Stimulated activated naive CD4-positive, alpha-beta T cell (primary cell): Measurements from ENCODE around the gene GPC1.

Experiments used
- DNase-seq, 6 experiments: peaks; one replicate each; lab custom pipeline; 2025; lab: John Stamatoyannopoulos, UW

The GPC1 gene

GRCh38 chr2:240412211-240412861, 23.1 kb upstream of the GPC1 start:
- no peak for DNase-seq

DNA sequence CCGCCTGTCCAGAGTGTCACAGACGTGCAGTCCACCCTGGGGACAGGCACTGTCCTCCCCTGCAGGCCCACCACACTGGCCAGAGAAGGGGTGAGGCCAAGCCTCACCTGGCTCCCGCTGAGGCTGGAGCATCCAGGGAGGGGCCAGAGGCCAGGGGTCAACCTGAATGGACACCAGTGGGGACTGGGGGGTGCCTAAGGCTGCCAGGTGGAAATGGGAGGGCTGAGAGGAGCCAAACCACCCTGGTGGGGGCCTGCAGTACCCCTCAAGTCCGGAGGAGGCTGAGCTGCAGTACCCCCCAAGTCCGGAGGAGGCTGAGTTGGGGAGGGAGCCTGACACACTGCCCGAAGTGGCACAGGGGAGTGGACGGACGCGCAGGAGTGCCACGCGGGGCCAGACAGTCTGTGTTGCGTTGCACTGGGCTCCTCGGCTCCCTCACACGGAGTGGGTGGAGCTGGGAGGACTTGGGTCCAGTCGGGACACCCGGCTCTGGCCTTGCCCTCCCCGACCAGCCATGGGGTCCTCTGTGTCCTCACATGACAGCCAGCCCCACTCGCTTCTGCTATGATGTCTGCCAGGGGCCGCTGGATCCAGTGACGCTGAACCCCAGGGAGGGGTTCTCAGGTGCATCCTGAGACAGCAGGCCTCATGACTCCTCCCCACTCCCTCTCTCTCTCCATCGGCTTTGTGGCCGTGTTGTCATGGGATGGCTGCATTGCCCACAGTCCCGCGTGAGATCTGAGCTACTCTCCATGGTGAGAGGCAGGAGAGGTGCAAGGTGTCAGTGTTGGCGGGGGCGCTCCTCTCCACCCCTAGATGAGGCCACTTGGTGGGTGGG, 22.3 kb upstream of the GPC1 start:
- no peak for DNase-seq

DNA sequence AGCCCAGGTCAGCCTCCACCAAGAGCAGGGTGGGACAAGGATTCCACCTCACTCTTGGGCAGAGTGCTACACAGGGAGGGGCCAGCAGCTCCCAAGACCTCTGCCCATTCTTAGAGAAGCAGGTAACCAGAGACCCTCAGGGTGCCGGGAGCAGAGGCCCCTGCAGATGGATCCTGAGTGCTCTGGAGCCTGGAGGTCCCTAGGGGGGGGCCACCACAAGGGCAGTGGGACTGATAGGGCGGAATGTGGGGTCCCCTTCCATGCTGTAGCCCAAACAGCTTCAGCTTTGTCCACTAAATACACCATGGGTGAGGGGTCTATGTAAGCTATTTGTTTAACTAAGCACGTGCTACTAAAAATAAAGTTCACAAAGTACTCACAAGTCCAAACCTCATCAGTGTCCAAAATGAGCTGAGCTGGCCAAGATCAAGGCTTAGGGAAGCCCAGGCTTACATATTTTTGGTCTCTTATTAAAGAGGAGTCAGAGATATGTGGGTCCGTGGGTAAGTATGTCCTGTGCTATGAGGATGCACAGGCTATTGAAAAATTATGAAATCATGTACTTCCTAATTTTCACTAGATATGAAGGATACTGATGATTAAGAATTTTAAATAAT, 21.5 kb upstream of the GPC1 start:
- no peak for DNase-seq

- DNase-seq: no peak
Observed at GRCh38 chr2:240416821-240417220, 18.6 kb upstream of the GPC1 start.

- DNase-seq: no peak
Observed at GRCh38 chr2:240418311-240418710, 17.2 kb upstream of the GPC1 start.

GRCh38 chr2:240419271-240419670, 16.2 kb upstream of the GPC1 start:
- no peak for DNase-seq

- DNase-seq: no peak
Observed at GRCh38 chr2:240419723-240420122, 15.7 kb upstream of the GPC1 start.

DNA sequence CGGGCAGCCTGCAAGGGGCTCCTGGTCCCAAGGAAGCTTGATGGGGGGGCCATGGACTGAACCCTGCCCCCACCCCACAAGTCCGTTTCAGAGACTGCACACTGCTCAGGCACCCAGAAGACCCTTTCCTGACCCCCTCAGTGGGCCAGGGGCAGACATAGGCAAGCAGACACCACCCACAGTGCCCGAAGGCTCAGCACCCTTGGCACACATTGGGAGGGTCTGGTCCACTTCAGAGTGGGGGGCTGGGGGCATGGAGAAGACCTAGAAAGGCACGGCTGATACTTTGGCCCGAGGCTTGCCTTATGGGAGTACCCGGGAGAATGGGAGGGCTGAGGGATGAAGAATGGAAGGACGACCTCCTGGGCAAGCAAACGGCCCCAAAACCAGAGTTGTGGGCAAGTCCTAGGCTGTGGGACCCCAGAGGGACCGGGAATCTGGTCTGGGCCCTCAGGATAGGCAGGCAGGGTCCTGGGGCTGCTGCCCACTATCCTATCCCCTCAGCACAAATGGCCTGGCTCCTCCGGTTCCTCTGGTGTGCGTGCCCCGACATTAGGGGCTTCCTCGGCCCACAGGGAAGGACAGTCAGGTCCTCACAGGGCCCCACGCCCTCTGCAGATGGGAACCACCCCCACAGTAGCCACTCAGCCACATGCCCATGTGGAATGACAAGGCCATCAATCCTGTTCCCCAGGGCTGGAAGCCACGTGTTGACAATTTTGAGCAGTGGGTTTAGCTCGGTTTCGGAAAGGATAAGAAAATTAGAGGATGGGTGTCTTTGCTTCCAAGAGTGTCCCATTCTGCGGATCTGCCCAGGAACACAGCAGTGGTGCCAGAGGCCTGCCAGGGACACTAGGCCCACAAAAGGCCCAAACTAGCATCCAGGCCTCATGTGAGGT, 15.0 kb upstream of the GPC1 start:
- DNase-seq: no peak

- no peak for DNase-seq
Observed at GRCh38 chr2:240421381-240421780, 14.1 kb upstream of the GPC1 start.

DNA sequence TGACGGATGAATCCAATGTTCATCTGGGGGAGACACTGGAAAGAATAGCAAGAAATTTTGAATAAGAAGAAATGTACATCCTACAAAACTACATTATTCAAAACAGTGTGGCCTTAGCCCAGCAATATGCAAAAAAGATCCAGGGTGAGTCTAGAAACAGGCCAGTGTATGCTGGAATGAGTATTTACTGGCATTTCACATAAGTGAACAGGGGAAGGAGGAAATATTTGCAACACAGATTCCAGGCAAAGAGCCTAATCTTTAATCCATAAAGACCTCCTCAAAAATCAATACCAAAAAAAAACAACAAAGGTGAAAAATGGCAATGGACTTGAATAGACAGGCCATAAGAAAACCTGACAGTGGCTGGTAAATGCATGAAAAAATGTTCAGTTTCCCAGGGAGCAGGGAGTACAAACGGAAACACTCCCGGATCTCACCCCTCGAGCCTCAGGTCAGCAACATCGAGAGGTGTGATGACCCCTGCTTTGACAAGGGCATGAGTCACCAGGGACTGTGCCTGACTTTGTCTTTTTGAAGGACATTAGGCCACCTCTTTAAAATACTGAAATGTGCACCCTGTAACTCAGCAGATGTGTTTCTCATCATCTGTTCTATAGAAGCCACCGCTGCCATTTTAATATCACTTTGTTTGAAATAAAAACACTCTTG, 12.7 kb upstream of the GPC1 start:
- DNase-seq: no peak

DNA sequence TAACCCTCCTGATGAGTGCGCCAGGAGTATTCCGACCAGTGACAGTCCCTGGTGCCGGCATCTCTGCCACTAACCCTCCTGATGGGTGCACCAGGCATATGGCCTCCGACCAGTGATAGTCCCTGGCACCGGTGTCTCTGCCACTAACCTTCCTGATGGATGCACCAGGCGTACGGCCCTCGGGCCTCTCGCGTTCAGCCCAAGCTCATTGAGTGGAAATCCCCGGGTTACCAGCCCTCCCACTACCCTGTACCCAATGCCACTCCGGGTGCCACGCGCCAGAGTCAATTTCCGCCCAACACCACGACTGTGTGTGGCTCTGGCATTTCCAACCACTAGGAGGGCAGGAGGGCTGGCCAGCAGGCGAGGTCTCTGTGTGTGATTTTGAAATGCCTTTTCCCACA, 11.7 kb upstream of the GPC1 start:
- no peak for DNase-seq

- no peak for DNase-seq
Observed at GRCh38 chr2:240424341-240425235, 10.9 kb upstream of the GPC1 start.

- no peak for DNase-seq
Observed at GRCh38 chr2:240425236-240425615, 10.2 kb upstream of the GPC1 start.

- no peak for DNase-seq
Observed at GRCh38 chr2:240425697-240426096, 9.8 kb upstream of the GPC1 start.

DNA sequence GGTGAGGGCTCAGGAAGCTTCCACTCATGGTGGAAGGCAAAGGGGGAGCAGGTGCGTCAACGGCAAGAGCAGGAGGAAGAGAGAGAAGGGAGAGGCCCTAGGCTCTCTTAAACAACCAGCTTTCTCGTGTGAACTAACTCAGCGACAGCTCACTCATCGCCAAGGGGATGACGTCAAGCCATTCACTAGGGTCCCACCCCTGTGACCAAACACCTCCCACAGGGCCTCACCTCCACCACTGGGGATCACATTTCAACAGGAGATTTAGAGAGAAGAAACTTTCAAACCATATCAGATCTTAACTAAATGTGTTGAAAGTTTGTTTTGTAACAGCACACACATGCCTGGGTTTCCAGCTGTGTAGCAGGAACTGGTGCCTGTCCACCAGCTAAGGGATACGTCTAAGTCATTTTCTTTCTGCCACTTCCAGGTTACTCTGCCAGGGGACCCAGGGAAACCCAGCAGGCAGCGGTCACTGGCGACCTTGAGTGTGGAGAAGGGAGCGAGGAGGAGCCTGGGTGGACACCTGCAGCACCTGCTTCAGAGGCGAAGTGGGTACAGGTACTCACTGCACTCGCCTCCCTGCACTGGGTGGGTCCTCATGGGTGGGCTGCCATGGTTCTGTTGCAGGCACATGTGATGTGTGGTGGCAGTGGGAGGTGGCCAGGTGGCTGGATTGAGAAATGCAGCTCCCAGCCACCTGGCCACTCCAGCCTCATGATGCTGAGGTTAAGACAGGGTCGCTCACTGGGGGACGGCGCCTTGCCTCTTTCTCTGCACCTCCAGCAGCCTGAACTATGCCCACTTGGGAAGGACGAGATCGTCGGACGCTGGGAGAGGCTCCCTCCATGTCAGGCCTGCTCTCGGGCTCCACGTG, 8.4 kb upstream of the GPC1 start:
- no peak for DNase-seq

GRCh38 chr2:240427729-240428128, 7.7 kb upstream of the GPC1 start:
- no peak for DNase-seq

DNA sequence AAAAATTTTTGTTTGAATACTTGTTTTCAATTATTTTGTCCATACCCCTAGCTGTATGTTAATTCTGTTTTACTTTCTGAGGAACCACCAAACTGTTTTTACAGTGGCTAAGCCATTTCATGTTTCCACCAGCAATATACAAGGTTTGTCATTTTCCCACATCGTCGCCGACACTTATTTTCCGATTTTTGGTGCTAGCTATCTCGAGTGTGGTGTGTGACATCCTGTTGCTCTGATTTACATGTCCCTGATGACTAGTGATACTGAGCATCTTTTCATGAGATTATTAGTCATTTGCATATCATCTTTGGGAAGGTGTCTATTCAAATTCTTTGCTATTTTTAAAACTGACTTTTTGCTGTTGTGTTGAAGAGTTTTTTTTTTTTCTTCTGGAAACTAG, 7.2 kb upstream of the GPC1 start:
- DNase-seq: no peak

DNA sequence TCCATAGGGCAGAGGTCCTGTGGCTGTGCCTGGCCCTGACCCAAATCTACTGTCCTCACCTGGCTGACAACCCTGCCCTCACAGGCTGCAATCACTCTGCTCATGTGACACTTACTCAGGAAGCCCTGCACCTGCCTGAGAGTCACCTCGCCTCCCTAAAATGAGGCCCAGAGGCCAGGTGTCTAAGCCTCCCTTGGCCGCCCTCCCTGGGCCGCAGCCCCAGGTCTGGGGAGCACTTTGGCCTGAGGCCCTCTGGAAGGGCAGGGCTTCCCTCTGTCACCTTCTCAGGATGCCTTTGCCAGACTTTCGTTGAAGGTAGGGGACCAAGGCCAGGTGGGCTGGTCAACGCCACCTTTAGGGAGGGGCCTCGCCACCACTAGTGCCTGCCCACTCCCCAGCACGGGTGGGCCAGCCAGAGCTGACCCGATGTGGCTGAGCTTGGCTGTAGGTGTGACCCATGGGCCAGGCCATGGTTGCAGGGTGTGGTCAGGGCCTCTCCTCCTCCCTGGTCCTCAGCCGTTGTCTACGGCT, 6.1 kb upstream of the GPC1 start:
- no peak for DNase-seq

GRCh38 chr2:240429872-240430491, 5.5 kb upstream of the GPC1 start:
- DNase-seq: no peak
